GM19468 (cell line): ENCODE results near the gene STRAP.

ENCODE experiments used
- ATAC-seq: cut with Tn5 transposase; IDR thresholded peaks from one replicate; pipeline ENCODE4 v1.9.1; 2021; ENCODE audit warnings: mild to moderate bottlenecking, moderate library complexity, moderate number of reproducible peaks; ENCODE audit not compliant: unreplicated experiment; ENCODE audit errors: extremely low read depth

STRAP gene

GRCh38 chr12:15882118-15882971, at the start of gene STRAP:
TSS of gene STRAP (plus strand) at chr12:15882387. CDS start at chr12:15882708, 321 bp downstream.
- peak; percentile 99 for ATAC-seq

DNA sequence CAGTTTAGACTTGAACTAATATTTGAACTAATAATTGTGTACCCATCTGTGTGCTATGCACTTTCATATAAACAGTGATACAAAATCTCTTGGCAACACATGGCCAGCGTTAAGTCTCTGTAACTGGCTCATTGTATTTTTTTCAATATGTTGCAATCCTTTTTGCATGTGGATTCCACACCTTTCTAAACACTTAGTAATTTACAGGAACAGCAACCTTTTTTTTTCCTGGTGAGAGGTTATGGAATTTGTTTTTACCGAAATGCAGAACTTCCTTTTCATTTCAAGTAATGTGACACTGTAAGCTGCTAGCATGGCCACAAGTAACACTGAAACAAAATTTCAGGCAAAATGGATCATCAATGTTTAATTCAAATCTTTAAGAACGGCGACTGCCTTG, 47.6 kb upstream of the STRAP start:
- no peak for ATAC-seq

DNA sequence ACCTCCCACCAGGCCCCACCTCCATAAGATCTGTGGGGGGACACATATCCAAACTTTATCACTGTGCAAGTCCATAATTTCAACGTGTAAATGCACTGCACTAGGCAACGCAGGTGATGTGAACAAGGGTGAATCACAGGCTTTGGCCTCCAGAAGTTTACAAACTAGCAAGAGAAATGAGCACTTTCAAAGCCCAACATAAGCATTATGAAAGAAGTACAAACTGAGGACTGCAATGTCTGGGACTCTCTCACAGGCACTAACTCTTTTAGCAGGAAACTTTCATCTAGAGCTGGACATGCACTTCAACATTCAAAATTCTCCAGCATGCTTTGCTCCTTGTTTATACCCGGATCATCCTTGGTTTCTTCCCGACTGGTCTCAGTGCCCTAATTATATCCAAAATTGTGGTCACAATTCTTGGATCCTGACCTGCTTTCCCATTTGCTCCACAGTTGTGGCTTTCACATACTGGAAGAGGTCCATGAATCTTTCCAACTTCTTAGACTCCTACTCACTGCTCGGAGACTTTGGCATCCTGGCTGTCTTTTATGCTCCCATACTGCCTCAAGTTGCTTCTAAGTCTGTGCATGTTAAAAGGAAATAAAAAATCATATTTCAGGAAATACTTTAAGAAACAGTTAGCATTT, 44.9 kb upstream of the STRAP start:
- no peak for ATAC-seq

- ATAC-seq, result no peak
Measured at GRCh38 chr12:15839041-15839440, 43.1 kb upstream of the STRAP start.

DNA sequence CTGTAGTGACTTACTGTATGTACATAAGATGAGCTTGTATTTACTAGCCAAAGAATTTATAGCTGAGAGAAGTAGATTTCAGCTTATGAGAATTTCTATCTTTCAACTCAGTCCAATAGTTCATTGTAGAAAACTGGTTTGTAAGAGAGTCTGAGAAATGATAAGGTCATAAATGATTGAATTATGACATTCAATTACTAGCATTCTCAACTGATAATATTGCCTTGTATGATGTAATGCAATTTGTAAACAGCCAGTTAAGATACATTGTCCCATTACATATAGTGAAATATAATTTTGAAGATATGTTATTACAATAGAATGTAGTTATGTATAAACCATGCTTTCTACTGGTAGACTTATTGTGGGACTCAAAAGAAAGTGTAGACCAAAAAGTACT, 42.5 kb upstream of the STRAP start:
- ATAC-seq, result no peak

DNA sequence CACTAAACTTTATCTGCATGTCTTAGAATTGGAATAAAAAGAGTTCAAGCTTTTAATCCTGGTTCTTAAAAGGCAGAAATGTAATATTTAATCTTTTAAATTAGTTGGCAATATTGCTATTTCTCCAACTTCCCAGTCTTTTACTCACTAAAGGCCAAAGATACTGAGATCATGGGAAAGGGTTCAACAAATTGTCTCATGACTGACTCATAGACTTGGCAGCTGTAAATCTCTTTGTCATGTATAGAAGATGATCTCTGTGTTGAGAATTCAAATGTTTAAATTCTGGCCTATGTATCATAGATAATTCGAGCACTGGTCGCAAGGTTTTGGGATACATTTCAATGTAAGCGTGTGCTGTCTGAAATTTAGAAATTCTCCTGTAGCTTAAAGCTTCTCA, 40.1 kb upstream of the STRAP start:
- ATAC-seq, result no peak

GRCh38 chr12:15846887-15847286, 35.3 kb upstream of the STRAP start:
- ATAC-seq, result no peak

- ATAC-seq, result no peak
Measured at GRCh38 chr12:15848606-15849005, 33.6 kb upstream of the STRAP start.

GRCh38 chr12:15851045-15851620, 31.1 kb upstream of the STRAP start:
- ATAC-seq, result no peak

DNA sequence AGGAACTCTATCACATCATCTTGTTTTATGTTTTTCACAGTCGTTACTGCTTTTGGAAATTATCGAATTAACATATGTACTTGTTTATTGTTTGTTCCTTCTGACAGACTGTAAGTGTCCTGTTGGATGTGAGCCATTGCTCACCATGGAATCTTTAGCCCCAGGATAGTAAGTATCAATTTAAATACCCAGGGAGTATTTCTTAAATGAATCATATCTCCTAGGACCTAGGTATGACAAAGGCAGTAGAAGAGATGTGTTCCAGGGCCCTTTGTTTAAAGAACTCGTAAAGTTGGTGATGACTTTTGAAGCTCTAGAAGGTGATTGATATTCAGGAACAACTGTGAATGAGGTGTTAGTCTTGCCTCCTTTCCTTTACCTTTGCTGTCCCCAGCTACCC, 30.3 kb upstream of the STRAP start:
- no peak for ATAC-seq

GRCh38 chr12:15852383-15852782, 29.8 kb upstream of the STRAP start:
- ATAC-seq, result no peak

DNA sequence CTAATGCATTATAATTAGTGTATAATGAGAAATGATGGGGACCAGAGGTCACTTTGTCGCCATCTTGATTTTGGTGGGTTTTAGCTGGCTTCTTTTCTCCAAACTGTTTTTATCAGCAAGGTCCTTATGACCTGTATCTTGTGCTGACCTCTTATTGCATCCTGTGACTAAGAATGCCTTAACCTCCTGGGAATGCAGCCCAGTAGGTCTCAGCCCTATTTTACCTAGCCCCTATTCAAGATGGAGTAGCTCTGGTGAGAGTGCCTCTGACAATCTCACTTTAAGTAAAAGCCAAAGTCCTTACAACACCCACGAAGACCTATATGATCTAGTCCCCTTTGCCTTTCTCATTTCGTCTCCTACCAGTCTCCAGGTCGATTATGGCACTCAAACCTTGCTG, 28.3 kb upstream of the STRAP start:
- ATAC-seq, result no peak

GRCh38 chr12:15854916-15855315, 27.3 kb upstream of the STRAP start:
- no peak for ATAC-seq

GRCh38 chr12:15855646-15856045, 26.5 kb upstream of the STRAP start:
- ATAC-seq, result no peak

- ATAC-seq, result no peak
Measured at GRCh38 chr12:15856097-15856982, 25.8 kb upstream of the STRAP start.

DNA sequence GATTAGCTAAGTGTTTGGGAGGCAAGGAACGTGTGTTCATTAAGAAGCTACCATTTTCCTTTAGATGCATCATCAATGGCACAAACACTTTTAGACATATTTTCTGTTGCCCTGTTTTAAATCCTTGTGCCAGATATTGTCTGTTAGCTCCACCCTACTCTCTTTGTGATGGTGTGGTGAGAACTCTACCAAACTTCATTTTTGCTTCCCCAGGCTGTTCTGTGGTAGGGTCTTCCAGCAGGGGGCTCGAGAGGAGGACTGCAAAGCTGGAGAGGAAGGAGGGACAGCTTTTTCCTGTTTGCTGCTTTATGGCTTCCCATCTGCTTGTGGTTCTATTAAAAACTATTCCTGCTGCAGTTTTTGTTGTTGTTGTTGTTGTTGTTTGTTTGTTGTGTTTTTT, 23.8 kb upstream of the STRAP start:
- no peak for ATAC-seq

- no peak for ATAC-seq
Measured at GRCh38 chr12:15859116-15859515, 23.1 kb upstream of the STRAP start.

DNA sequence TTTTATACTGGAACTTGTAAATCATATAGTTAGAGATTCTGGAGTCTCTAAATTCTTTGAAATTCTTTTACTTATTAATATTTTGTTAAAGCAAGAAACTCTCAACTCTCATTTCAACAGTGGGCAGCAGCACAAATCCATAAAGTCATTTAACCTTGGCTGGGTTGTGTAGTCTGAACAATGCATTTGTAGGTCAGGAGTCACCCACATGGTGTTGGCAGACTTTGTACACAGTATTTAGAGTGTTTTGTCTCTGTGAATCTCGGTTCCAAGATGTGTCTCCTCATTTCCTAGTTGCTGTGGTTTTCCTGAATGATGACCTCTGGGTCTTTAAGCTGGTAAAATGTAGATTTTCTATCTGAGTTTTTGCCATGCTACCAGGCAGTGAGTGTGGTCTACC, 20.8 kb upstream of the STRAP start:
- ATAC-seq, result no peak

- no peak for ATAC-seq
Measured at GRCh38 chr12:15862840-15863239, 19.3 kb upstream of the STRAP start.

DNA sequence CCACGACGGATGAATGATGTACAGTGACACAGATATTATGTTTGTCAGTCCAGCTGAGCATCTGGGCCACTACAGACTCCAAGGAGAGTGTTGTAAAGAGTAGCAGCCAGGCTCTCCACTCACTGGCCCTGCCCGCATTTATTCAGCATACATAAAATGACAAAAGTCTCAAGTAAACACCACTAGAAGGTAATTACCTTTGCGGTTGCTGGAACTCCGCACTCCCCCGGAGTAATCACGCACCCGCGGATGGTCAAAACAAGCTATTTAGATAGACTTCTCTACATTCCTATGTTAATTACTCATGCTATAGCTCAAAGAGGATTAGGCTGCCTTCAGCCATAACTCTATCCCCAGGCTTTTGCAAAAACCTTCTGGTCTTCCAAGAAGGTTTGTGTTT, 18.8 kb upstream of the STRAP start:
- no peak for ATAC-seq
